GM10266 (cell line): ENCODE results near the gene CUX1.
A peak's percentile ranks its signal among the peaks of the same experiment; 100 is the strongest.
"Not testable (repeated sequence)": the region's sequence is repeated elsewhere in the genome, so short reads cannot be mapped to it uniquely, and the experiment has no call there.

ENCODE experiments used
- DNase-seq: peaks from one replicate; pipeline ENCODE4 v3.0.0; 2012; ENCODE audit errors: extremely low spot score
- CTCF ChIP-seq: IDR thresholded peaks from 2 replicates; pipeline ENCODE4 v1.5.1; 2012; ENCODE audit warnings: mild to moderate bottlenecking, low read depth; ENCODE audit not compliant: control insufficient read depth, insufficient read depth; ENCODE audit errors: missing control alignments

Gene CUX1

DNA sequence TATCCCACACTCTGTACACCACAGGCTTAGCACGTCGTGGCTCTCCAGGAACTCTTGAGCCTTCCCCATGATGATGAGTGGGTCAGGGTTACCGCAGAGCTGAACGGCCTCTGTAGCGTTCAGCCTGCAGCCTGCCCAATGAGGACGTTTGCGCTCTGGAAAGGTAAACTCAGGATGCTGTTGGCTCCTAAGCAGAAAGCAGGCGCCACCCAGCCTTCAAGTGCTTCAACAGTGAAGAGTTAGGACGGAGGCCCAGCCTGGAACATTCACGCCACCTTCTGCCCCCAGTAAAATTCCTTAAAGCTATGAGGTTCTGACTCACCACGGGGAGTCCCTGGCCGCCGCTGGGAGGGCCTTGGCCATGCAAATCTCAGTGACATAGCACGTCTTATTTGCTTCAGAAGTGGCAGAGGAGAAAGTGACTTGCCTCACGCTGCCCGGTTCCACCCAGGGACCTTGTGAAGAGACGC lies 307.7 kb downstream of the CUX1 start:
- peak; percentile 26 for TF ChIP-seq CTCF
- DNase-seq = peak; percentile 59

- no peak for TF ChIP-seq CTCF
- no peak for DNase-seq
Observed at GRCh38 chr7:102128303-102128702, 310.9 kb downstream of the CUX1 start.

GRCh38 chr7:102129636-102130370 lies 312.4 kb downstream of the CUX1 start:
- no peak for TF ChIP-seq CTCF

GRCh38 chr7:102132209-102132752 lies 314.9 kb downstream of the CUX1 start:
- DNase-seq = no peak
- no peak for TF ChIP-seq CTCF

More at GRCh38 chr7:102129636-102130370, 312.4 kb downstream of the CUX1 start:
- DNase-seq = no peak

DNA sequence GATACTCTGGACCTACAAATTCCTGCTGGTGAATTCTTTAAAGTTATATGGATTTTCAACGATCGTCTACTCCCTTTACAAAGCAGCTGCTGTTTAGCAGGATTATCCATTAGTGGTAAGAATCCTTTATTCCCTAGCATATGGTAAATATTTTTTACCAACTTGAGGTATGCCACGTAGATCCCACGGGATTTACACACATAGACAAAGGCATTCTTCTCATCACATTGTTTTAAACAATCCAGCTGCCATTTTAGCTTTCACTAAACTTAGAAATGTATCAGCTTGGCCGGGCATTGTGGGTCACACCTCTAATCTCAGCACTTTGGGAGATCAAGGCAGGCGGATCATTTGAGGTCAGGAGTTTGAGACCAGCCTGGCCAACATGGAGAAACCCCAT lies 321.2 kb downstream of the CUX1 start:
- no peak for TF ChIP-seq CTCF
- DNase-seq = no peak

- no peak for DNase-seq
- no peak for TF ChIP-seq CTCF
Observed at GRCh38 chr7:102140952-102141370, 323.5 kb downstream of the CUX1 start.

DNA sequence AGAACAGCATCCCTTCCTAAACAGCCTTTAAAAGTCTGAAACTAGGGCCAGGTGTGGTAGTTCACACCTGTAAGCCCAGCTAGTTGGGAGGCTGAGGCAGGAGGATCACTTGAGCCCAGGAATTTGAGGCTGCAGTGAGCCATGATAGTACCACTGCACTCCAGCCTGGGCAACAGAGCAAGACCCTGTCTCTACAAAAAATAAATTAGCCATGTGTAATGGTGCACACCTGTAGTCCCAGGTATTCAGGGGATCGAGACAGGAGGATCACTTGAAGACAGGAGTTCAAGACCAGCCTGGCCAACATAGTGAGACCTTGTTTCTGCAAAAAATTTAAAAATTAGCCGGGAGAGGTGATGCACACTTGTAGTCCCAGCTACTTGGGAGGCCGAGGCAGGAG lies 325.0 kb downstream of the CUX1 start:
- DNase-seq = not testable (repeated sequence)
